HTR-8/SVneo (cell line): Measurements from ENCODE around the gene NME7.
A peak's percentile ranks its signal among the peaks of the same experiment; 100 is the strongest.
"Not testable (repeated sequence)": the region's sequence is repeated elsewhere in the genome, so short reads cannot be mapped to it uniquely, and the experiment has no call there.

Source experiments
- DNase-seq: peaks from one replicate; pipeline ENCODE4 v3.0.0; 2011; ENCODE audit warnings: low spot score, mixed read lengths; ENCODE audit not compliant: insufficient read length
- FAIRE-seq: peaks from 2 replicates; lab custom pipeline; 2011; peaks lifted over from hg19 to GRCh38; lab: Jason Lieb, UNC

Gene NME7

DNA sequence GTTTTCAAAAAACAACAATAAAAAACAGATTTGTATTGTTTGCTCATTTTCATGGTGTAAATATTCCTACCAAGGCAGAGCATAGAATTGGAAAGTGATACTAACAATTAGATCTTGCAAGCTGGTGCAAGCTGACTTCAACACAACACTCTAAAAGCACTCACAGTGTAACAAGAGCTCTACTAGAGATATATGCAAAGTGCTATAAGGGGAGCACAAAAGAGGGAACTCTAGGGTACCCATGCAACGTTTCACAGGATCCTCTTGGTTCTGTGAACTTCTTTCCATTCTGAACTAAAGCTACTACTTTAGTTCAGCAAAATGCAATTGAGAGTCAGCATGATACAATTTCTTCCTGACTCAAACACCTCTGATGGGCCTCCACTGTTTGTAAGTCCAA is 182.8 kb downstream of the NME7 start:
- no peak for DNase-seq

GRCh38 chr1:169180174-169180573 is 187.4 kb downstream of the NME7 start:
- FAIRE-seq (no peak), DNase-seq (no peak)

More for the DNA sequence above, 182.8 kb downstream of the NME7 start:
- FAIRE-seq: no peak

DNA sequence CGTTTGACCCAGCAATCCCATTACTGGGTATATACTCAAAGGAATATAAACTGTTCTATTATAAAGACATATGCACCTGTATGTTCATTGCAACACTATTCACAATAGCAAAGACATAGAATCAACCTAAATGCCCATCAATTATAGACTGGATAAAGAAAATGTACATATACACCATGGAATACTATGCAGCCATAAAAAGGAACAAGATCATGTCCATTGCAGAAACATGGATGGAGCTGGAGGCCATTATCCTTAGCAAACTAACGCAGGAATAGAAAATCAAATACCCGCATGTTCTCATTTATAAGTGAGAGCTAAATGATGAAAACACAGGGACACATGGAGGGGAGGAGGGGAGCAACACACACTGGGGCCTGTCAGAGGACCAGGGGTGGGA is 188.2 kb downstream of the NME7 start:
- not testable (repeated sequence) for FAIRE-seq, DNase-seq

DNA sequence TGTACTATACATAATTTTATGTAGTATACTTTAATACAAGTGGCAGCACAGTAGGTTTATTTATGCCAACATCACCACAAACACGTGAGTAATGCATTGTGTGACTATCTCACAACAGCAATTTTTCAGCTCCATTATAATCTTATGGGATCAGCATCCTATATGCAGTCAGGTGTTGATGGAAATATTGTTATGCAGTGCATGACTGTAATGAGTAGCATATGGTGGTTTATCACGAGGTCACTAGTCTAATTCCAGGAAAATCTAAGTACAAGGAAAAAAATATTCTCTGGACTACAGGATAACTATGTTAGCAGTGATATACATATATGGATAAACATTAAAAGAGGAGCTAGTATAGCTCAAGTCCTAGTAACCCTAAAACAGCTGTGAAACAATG is 192.1 kb downstream of the NME7 start:
- DNase-seq: no peak
- FAIRE-seq: no peak

- DNase-seq: peak; percentile 28
- peak; percentile 46 for FAIRE-seq
These were observed 204.5 kb downstream of the NME7 start for GRCh38 chr1:169163059-169163458.

- no peak for FAIRE-seq
- DNase-seq: no peak
These were observed 206.0 kb downstream of the NME7 start for GRCh38 chr1:169161496-169162194.

DNA sequence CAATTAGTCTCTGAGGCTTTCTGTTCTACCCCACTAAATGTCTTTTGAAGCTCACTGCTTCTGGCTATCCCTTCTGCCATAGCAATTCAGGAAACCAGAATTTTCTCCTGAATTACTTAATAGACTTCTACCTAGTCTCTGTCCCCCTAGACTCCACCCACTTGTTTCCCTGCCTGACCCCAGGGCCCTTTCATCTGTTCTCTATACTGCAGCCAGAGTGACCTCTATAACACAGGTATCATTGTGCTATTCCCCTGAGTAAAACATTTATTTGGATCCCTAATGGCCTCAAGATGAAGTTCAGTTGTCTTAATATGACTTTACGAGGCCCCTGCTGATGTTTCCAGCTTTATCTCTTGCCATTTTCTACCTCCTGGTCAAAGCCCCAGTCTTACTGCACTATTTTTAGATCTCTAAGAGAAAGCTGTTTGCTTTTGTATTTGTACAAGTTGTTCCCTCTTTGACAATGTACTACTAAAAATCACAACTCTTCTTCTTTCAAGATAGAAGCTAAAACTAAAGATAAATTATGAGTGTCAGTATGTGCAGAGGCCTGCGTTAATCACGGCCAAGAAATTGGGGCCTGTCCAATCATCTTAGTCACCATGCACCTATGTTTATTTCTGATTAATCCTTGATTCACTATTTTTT is 206.6 kb downstream of the NME7 start:
- FAIRE-seq (no peak), DNase-seq (no peak)

DNA sequence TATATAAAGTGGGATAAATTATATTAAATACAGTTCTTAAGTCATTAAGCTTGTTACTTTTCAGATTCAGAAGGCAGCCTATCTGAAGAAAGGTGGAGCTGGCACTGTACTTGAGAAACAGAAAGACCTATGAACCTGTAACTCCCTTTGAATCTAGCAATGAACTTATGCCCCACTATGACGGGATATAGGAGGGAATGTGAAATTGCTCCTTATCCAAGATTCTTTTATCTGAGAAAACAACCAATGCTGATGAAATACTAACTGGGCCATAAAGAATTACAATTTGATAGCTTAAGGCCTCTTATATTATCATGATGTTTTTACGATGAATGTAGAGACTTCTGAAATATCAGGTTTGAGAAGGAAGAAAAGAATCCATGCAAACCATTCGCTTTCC is 211.0 kb downstream of the NME7 start:
- no peak for DNase-seq
- no peak for FAIRE-seq

- no peak for FAIRE-seq
- no peak for DNase-seq
These were observed 211.9 kb downstream of the NME7 start for GRCh38 chr1:169155675-169156074.

- FAIRE-seq: no peak
These were observed 216.2 kb downstream of the NME7 start for GRCh38 chr1:169151338-169151837.

GRCh38 chr1:169150641-169151337 is 216.8 kb downstream of the NME7 start:
- no peak for DNase-seq
- FAIRE-seq: no peak

More at GRCh38 chr1:169151338-169151837, 216.2 kb downstream of the NME7 start:
- DNase-seq: no peak

GRCh38 chr1:169149555-169150286 is 217.9 kb downstream of the NME7 start:
- no peak for DNase-seq
- FAIRE-seq: no peak

- DNase-seq (no peak), FAIRE-seq (no peak)
These were observed 218.9 kb downstream of the NME7 start for GRCh38 chr1:169148472-169149252.

DNA sequence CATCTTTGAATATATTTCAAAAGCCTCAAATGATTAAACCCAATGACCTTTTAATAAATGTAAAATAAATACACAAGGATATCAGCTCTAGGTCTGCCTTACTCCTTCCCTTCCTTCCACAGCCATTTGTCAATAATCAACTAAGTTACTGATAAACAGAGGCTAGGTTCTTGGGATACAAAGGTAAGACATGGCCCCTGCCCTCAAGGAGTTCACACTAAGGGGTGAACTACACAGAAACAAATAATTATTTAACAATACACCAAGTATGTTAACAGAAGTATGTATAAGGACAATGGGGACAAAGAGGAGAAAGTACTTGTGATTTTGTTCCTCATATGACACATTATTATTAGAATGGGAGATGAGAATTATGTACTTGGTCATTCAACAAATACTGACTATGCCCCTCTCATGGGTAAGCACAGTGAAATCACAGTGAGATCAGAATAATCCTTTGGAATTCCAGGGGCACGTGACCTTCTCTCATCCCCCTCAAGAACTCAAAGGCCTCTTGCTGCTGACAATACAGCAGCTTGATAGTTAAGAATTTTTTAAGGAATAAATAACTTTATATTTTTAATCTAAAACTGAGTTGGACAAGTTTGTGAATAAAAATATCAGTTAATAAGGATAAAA is 220.9 kb downstream of the NME7 start:
- FAIRE-seq (no peak), DNase-seq (no peak)

DNA sequence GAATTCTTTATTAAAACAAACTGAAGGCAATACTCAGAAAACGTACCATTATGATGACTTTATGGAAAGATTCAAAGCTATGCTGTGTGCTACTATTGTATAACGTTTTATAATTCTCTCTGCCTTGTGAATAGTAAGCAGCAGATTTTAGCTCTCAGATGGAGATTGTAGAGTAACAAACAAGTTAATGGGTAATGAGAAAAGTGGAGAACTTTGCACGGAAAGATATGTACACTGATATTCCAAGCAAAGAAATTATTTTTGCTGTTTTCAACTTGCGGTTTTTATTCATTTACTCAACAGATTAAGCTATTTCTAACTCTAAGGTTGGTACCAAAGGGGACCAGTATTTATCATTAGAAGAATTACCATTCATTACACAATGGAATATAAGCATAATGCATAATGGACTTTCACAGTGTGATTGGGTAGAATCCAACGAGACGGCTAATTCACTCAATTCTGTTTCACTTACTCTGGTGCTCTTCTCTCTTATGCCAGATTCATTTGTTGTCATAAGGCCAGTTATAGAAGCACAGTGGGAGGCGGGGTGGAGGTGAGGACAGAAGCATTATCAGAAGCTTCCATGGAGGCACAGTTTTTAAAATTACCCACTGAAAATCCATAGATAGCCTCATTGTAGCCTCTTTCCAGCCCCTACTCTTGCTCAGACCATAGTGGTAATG is 222.5 kb downstream of the NME7 start:
- no peak for FAIRE-seq
- DNase-seq: no peak

GRCh38 chr1:169143984-169144383 is 223.6 kb downstream of the NME7 start:
- FAIRE-seq: no peak

DNA sequence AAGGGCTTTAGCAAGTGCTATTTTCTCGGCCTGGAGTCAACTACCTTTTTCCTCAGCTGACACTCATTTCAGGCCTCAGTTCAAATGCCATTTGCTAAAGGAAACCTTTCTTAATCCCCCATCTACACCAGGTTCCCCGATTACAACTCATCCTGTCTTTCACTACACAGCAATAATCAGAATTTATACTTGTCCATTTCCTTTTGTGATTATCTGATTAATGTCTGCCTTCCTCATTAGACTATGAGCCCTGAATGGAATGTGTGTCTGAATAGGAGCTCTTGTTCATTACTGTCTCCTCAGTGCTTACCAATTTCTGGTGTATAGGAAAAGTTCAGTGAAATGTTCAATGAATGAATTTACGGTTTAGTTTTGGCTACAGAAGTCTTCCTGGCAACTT is 224.3 kb downstream of the NME7 start:
- no peak for FAIRE-seq
- no peak for DNase-seq

More at GRCh38 chr1:169143984-169144383, 223.6 kb downstream of the NME7 start:
- DNase-seq: no peak

DNA sequence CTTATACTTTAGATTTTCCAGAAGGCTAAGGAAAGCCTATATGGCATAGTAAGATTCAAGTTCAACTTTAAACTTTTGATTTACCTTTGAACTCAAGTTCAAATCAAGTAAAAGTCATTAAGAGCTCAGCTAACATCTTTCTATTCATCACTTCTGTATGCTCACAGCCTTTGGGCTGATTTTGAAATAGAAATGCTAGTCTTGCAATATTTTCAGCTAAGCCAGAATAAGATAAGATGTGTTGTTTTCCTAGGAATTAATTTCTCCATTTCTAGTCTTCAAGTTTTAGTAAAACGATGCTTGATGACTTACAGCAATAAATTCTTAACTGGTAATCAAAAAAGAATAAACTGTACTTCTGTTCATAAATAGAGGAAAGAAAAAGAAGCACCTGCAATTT is 225.5 kb downstream of the NME7 start:
- DNase-seq (no peak), FAIRE-seq (no peak)

DNA sequence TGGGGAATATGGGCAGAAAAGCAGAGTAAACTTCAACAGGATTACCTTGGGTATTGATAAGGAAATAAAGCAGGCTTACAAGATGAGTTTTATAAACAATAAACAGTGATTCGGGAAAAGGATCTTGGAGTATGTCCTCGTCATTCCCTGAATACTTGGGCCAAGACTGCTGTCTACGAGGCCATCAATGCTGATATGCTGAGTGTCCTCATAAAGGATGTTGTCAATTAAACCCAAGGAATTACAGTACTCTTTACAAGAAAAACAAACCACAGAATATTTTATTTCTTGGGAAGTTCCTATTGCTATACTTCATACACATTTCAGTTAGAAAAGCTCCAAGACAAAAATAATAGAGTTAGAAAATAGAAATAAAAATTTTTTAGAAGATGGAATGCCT is 226.2 kb downstream of the NME7 start:
- FAIRE-seq (no peak), DNase-seq (no peak)
